Head of caudate nucleus (tissue), 42 donors: Measurements from ENCODE around the gene MACF1.
A peak's percentile ranks its signal among the peaks of the same experiment; 100 is the strongest.

ENCODE experiments used
- DNase-seq, 42 donors: peaks; one replicate each; pipeline versions ENCODE4 v3.0.0 to v3.0.0-alpha.2; 2020 to 2021; ENCODE audit warnings: mixed read lengths in 7 of 42
- intact Hi-C: fragments of 100-400 bp; cut with DNase I; formaldehyde crosslinking; loops from one replicate; pipeline ENCODE4 v1.15.0; 2022

Gene MACF1

GRCh38 chr1:39368045-39368444, 163.6 kb downstream of the MACF1 start:
- DNase-seq, result no peak
- intact Hi-C loops, result no loop called here

- intact Hi-C loops, result no loop called here
- DNase-seq, result no peak
Measured at GRCh38 chr1:39369565-39369964, 165.1 kb downstream of the MACF1 start.

GRCh38 chr1:39370602-39371001, 166.1 kb downstream of the MACF1 start:
- no peak for DNase-seq
- intact Hi-C loops, result no loop called here

- intact Hi-C loops, result no loop called here
- no peak for DNase-seq
Measured at GRCh38 chr1:39372105-39372504, 167.6 kb downstream of the MACF1 start.

- intact Hi-C loops, result no loop called here
- DNase-seq, result no peak
Measured at GRCh38 chr1:39376656-39377055, 172.2 kb downstream of the MACF1 start.

GRCh38 chr1:39378377-39378776, 173.9 kb downstream of the MACF1 start:
- intact Hi-C loops, result no loop called here

GRCh38 chr1:39379187-39379586, 174.7 kb downstream of the MACF1 start:
- intact Hi-C loops, result no loop called here
- DNase-seq, result no peak

More at GRCh38 chr1:39378377-39378776, 173.9 kb downstream of the MACF1 start:
- DNase-seq, result no peak

- intact Hi-C loops, result no loop called here
Measured at GRCh38 chr1:39380036-39380435, 175.5 kb downstream of the MACF1 start.

GRCh38 chr1:39381839-39382238, 177.3 kb downstream of the MACF1 start:
- intact Hi-C loops, result no loop called here
- peak in 1 of 42 donors; percentile 59 for DNase-seq

More at GRCh38 chr1:39380036-39380435, 175.5 kb downstream of the MACF1 start:
- no peak for DNase-seq

GRCh38 chr1:39384305-39384704, 179.8 kb downstream of the MACF1 start:
- intact Hi-C loops, result no loop called here
- no peak for DNase-seq

- intact Hi-C loops, result no loop called here
- no peak for DNase-seq
Measured at GRCh38 chr1:39385067-39385988, 180.8 kb downstream of the MACF1 start.

- intact Hi-C loops, result no loop called here
- no peak for DNase-seq
Measured at GRCh38 chr1:39386997-39387396, 182.5 kb downstream of the MACF1 start.

GRCh38 chr1:39387452-39387851, 183.0 kb downstream of the MACF1 start:
- no peak for DNase-seq
- intact Hi-C loops, result no loop called here

- intact Hi-C loops, result no loop called here
- DNase-seq, result peak in 12 of 42 donors; percentile 15 to 78 (median 48)
Measured at GRCh38 chr1:39391691-39392679, 187.5 kb downstream of the MACF1 start.

- DNase-seq, result no peak
Measured at GRCh38 chr1:39392851-39393573, 188.5 kb downstream of the MACF1 start.

GRCh38 chr1:39393645-39394044, 189.2 kb downstream of the MACF1 start:
- intact Hi-C loops, result no loop called here
- DNase-seq, result no peak

More at GRCh38 chr1:39392851-39393573, 188.5 kb downstream of the MACF1 start:
- intact Hi-C loops, result no loop called here

- intact Hi-C loops, result no loop called here
- no peak for DNase-seq
Measured at GRCh38 chr1:39394059-39394458, 189.6 kb downstream of the MACF1 start.

GRCh38 chr1:39394598-39394997, 190.1 kb downstream of the MACF1 start:
- no peak for DNase-seq
- intact Hi-C loops, result no loop called here

GRCh38 chr1:39395357-39395831, 190.9 kb downstream of the MACF1 start:
- DNase-seq, result peak in 12 of 42 donors; percentile 22 to 71 (median 41)
- intact Hi-C loops, result no loop called here
